Esophagus squamous epithelium (tissue), 5 donors: ENCODE measurements around the gene IL18. TPM values are rescaled to one million over a fixed set of nuclear protein-coding genes. Genes with fewer than 3 reads are reported as not detected.
"Not testable (repeated sequence)": the region's sequence is repeated elsewhere in the genome, so short reads cannot be mapped to it uniquely, and the experiment has no call there.

Experiments
- DNase-seq: peaks from one replicate; lab custom pipeline; 2025; lab: John Stamatoyannopoulos, UW
- H3K27ac ChIP-seq, 4 donors: fragments of 200-600 bp; sonication (generic); one replicate each; pipeline ENCODE4 v1.5.1; 2016 to 2019; ENCODE audit warnings: mild to moderate bottlenecking in 1 of 4
- H3K27me3 ChIP-seq, 4 donors: fragments of 200-600 bp; sonication (generic); 1 replicate in 3 of 4; 2 replicates in 1 of 4; pipeline versions ENCODE4 v1.5.1 to v1.6.0; 2017 to 2021; ENCODE audit warnings: antibody characterized with exemption in 1 of 4
- H3K36me3 ChIP-seq, 3 donors: fragments of 200-600 bp; sonication (generic); one replicate each; pipeline ENCODE4 v1.5.1; 2016 to 2019
- H3K4me1 ChIP-seq, 3 donors: fragments of 200-600 bp; sonication (generic); one replicate each; pipeline ENCODE4 v1.5.1; 2017 to 2019
- H3K4me3 ChIP-seq, 4 donors: fragments of 200-600 bp; sonication (generic); 1 replicate in 3 of 4; 2 replicates in 1 of 4; pipeline ENCODE4 v1.5.1; 2016 to 2019; ENCODE audit warnings: mild to moderate bottlenecking in 2 of 4, moderate library complexity in 1 of 4
- H3K9me3 ChIP-seq, 3 donors: fragments of 200-600 bp; sonication (generic); one replicate each; pipeline ENCODE4 v1.5.1; 2016 to 2019
- CTCF ChIP-seq, 6 experiments: fragments of 450-650 bp in 4 of 6; fragments of 200-600 bp in 2 of 6; sonication (generic) in 2 of 6; IDR thresholded peaks; one replicate each; pipeline ENCODE4 v1.5.1; 2016 to 2019; ENCODE audit warnings: antibody characterized with exemption in 6 of 6, mild to moderate bottlenecking in 4 of 6, moderate library complexity in 4 of 6
- POLR2A ChIP-seq, 4 donors: fragments of 450-650 bp; IDR thresholded peaks; one replicate each; pipeline ENCODE4 v1.6.1; 2017; ENCODE audit warnings: antibody characterized with exemption in 4 of 4, mild to moderate bottlenecking in 4 of 4, moderate library complexity in 3 of 4
- WGBS, 2 donors: methylation state at CpG; one replicate each; pipeline ENCODE4 v1.1.5; 2018; 5-methylcytosine and 5-hydroxymethylcytosine counted together
- intact Hi-C: fragments of 100-400 bp; cut with DNase I; formaldehyde crosslinking; loops from one replicate; pipeline ENCODE4 v1.15.0; 2022
- small RNA-seq, 4 donors: library from RNA; depleted of rRNA; stranded (forward); fragments of <200 nt; gene quantifications; one replicate each; pipeline ENCODE3, GENCODE V24; 2016
- total RNA-seq, 4 donors: library from RNA; depleted of rRNA; stranded (reverse); fragments of >200 nt; gene quantifications; one replicate each; pipeline ENCODE4 v1.1.0, GENCODE V29; 2016
- donor health status: DM: yes; HTN: yes; CAD: no.

IL18 gene
- total RNA-seq, 4 donors from 2014 or later, result 43.7 to 125 (median 98.3) TPM

DNA sequence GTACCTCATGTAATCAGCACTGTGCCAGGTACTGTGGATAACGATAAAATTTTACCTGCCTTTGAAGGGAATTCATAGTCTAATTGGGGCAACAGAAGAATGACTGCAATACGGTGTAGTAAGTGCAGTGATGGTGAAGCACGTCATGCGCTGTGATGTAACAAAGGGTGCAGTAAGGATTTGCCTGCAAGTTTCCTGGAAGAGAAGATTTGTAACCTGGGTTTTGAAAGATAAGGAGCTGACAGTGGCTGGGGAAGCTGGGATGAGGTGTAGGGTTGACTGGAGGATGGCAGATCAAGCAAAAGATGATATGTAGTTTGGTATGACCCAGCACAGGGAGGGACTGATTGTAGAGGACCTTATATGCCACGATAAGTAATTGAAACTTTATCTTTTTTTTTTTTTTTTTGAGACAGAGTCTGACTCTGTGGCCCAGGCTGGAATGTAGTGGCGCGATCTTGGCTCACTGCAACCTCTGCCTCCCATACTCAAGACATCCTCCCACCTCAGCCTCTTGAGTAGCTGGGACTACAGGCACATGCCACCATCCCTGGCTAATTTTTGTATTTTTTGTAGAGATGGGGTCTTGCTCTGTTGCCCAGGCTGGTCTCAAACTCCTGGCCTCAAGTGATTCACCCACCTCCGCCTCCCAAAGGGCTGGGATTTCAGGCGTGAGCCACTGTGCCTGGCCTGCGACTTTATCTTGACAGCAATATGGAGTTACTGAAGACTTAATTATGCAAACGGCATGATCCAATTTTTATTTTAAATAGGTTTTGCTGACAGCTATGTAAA lies 66.0 kb downstream of the IL18 start:
- TF ChIP-seq CTCF (IDR thresholded peaks at IDR 0.05) (no peak), POLR2A (IDR thresholded peaks at IDR 0.05) (no peak)
- H3K9me3 ChIP-seq, result no peaks in the 10 kb centered on the region
- DNase-seq, result no peak
- intact Hi-C loops, result no loop called here
- H3K4me3 ChIP-seq, result no peak overlapping the region
- peaks cover 0 to 6% (median 0%) of the 10 kb centered on the region in 3 donors for H3K4me1 ChIP-seq
- H3K27ac ChIP-seq, result no peak overlapping the region
- 88 to 90% methylated on average over 10 to 11 of the region's 11 CpGs for WGBS, 2 donors
- H3K36me3 ChIP-seq, result peaks cover 0 to 75% (median 24%) of the 10 kb centered on the region in 3 donors
- H3K27me3 ChIP-seq, result no peaks in the 10 kb centered on the region

DNA sequence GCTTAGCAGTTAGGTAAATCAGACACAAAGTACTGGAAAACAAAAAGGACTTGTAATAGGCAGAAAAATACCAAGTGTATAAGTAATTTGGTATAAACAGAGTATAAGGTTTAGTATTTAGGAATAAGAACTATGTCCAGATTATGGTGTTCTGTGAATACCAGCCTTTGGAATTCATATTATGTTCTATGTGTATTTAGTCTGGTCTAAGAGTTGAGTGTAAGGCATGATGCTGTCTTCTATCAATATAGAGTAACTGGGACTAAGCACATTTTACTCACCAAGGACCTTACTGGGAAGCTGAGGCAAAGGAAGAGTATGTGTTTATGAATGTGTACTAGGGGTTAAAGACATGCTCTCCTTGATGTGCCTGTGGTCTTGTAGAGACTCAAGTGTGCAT lies 67.7 kb downstream of the IL18 start:
- no peak for DNase-seq
- Histone ChIP-seq H3K9me3 (no peaks in the 10 kb centered on the region), H3K36me3 (peaks cover 3 to 92% (median 41%) of the 10 kb centered on the region in 3 donors), H3K27ac (no peak overlapping the region), H3K27me3 (no peaks in the 10 kb centered on the region), H3K4me3 (no peak overlapping the region), H3K4me1 (no peaks in the 10 kb centered on the region)
- intact Hi-C loops, result no loop called here
- TF ChIP-seq CTCF (IDR thresholded peaks at IDR 0.05), result no peak
- no peak for TF ChIP-seq POLR2A (IDR thresholded peaks at IDR 0.05)

DNA sequence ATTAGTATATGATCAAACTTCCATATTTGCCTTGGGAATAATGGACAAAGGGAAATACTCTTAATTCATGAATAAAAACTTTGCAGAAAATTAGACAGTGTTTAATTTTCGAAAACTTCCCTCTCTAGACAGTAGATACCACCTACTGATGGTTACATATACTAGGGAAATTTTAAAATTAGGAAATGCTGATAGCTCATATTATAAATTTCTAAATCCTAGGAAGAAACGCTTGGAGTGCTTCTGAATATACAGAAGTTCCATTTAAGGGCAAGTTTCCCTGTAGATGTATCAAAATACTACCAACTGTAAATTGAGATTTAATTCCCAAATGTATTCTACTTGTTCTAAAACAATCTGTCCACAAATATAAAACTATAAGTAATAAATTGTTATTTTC lies 68.6 kb downstream of the IL18 start:
- H3K27ac ChIP-seq, H3K4me3 ChIP-seq, H3K9me3 ChIP-seq, H3K4me1 ChIP-seq, H3K27me3 ChIP-seq, DNase-seq, intact Hi-C loops: not testable (repeated sequence)
- peaks cover 11 to 98% (median 43%) of the 10 kb centered on the region in 3 donors for H3K36me3 ChIP-seq
- 93 to 98% methylated on average over 2 of the region's 2 CpGs for WGBS, 2 donors

Small RNAs within 50 kb of the gene (small RNA-seq; reads per million reads assigned to genes)
- 0 reads per million in 4 donors for gene MRPS36P4

Other genes with a start within 250 kb of the IL18 start
- 10 to 100 TPM in 1 of 4 donors, 1 to 10 TPM in 3; 2.4 to 10.2 (median 3.7) TPM for gene C11orf52, start 245.2 kb downstream of the IL18 start, total RNA-seq
- gene DIXDC1, start 226.8 kb downstream of the IL18 start, total RNA-seq, result 10 to 100 TPM in 2 of 4 donors, 1 to 10 TPM in 2; 2.8 to 26.1 (median 9.2) TPM
- gene DLAT, start 138.7 kb downstream of the IL18 start, total RNA-seq, result 10 to 100 TPM; 28.9 to 56.5 (median 39.4) TPM
- 1 to 10 TPM; 1.7 to 3.3 (median 2.8) TPM for gene PIH1D2, start 90.1 kb downstream of the IL18 start, total RNA-seq
- 10 to 100 TPM in 3 of 4 donors, 1 to 10 TPM in 1; 8.2 to 19.4 (median 13.7) TPM for gene NKAPD1, start 89.8 kb downstream of the IL18 start, total RNA-seq
- 10 to 100 TPM; 43.5 to 65.3 (median 62.1) TPM for gene TIMM8B, start 77.3 kb downstream of the IL18 start, total RNA-seq
- 100 to 1,000 TPM in 3 of 4 donors, 10 to 100 TPM in 1; 78.5 to 155 (median 122) TPM for gene SDHD, start 77.2 kb downstream of the IL18 start, total RNA-seq
- 1 to 10 TPM in 1 of 4 donors, under 1 TPM in 1, not detected in 2; 0.38 to 2.5 TPM for gene TEX12, start 3.3 kb upstream of the IL18 start, total RNA-seq
- gene BCO2, start 11.4 kb upstream of the IL18 start, total RNA-seq, result 10 to 100 TPM in 2 of 4 donors, 1 to 10 TPM in 2; 2.7 to 17.0 (median 9.5) TPM
- 10 to 100 TPM; 18.4 to 41.8 (median 38.0) TPM for gene PTS, start 62.3 kb upstream of the IL18 start, total RNA-seq
- not detected for gene PLET1, start 96.8 kb upstream of the IL18 start, total RNA-seq